Measurements from ENCODE around the gene GALNT1.
A peak's percentile ranks its signal among the peaks of the same experiment; 100 is the strongest.

Gene GALNT1

DNA sequence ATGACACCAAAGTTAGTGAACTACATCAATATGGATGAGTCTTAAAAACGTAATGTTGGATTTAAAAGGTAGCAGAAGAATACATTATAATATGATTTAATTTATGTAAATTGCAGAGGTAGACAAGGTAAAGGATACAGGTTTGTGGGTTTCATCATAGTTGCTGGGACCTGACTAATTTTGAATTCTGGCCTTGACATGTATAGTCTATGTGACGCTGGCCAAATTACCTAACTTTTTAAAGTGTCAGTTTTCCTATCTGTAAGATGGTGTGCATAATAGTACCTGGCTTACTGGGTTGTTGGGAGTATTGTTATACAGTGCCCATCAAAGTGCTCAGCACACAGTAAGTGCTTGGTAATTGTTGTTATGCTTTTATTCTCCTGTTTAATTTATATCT lies 34.5 kb downstream of the GALNT1 start:
- Histone ChIP-seq H3K9ac (no peak overlapping the region), H3K27ac (no peak overlapping the region), H4K20me1 (peaks cover 93% of the 10 kb centered on the region), H3K36me3 (peaks cover 8% of the 10 kb centered on the region; the same call in 1 of the 2 replicates), H3K4me1 (peaks cover 17% of the 10 kb centered on the region), H3K4me3 (no peak overlapping the region), H3K4me2 (peak overlapping the region; percentile 48), H3K27me3 (no peaks in the 10 kb centered on the region), H3K9me3 (0 out of 2 replicates have a peak, but pooled peaks cover 9% of the 10 kb centered on the region)
- TF ChIP-seq Cebpa-rat (IDR thresholded peaks at IDR 0.05): no peak

GRCh38 chr18:35616664-35617423 lies 35.3 kb downstream of the GALNT1 start:
- Histone ChIP-seq H3K27ac (no peak overlapping the region), H3K4me2 (peak overlapping the region; percentile 48), H3K9ac (no peak overlapping the region), H3K27me3 (no peaks in the 10 kb centered on the region), H4K20me1 (peaks cover 88% of the 10 kb centered on the region), H3K4me3 (no peak overlapping the region), H3K36me3 (peaks cover 11% of the 10 kb centered on the region; the same call in 1 of the 2 replicates), H3K4me1 (peaks cover 17% of the 10 kb centered on the region), H3K9me3 (0 out of 2 replicates have a peak, but pooled peaks cover 6% of the 10 kb centered on the region)
- TF ChIP-seq Cebpa-rat (IDR thresholded peaks at IDR 0.05): no peak

- H3K36me3 ChIP-seq: peaks cover 11% of the 10 kb centered on the region; the same call in 1 of the 2 replicates
- no peak overlapping the region for H3K27ac ChIP-seq
- H3K9me3 ChIP-seq: peaks cover 12% of the 10 kb centered on the region
- H4K20me1 ChIP-seq: peaks cover 85% of the 10 kb centered on the region
- peaks cover 17% of the 10 kb centered on the region for H3K4me1 ChIP-seq
- H3K27me3 ChIP-seq: no peaks in the 10 kb centered on the region
- no peak overlapping the region for H3K4me3 ChIP-seq
- no peak overlapping the region for H3K4me2 ChIP-seq
- no peak overlapping the region for H3K9ac ChIP-seq
- no peak for TF ChIP-seq Cebpa-rat (IDR thresholded peaks at IDR 0.05)
These were observed 36.3 kb downstream of the GALNT1 start for GRCh38 chr18:35617865-35618264.

DNA sequence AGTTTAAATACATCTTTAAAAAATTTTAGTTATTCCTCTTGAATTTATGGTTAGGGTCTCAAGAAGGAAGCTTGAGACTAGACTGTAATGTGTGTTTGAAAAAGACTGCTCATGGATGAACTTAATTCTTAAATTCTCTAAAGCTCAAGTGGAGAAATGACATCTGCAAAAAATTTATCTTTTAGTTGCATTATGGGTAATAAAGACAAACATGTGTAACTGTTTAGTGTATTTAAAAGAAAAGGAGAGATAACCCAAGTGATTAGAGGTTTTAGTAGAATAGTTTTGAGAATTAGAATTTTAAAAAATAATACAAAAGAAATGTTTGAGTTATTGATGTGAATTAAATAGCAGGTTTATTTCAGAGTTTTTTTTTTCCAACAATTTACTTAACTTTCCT lies 36.7 kb downstream of the GALNT1 start:
- Histone ChIP-seq H3K27me3 (no peaks in the 10 kb centered on the region), H3K4me1 (peaks cover 17% of the 10 kb centered on the region), H3K4me3 (no peak overlapping the region), H3K36me3 (peaks cover 11% of the 10 kb centered on the region; the same call in 1 of the 2 replicates), H3K4me2 (no peak overlapping the region), H3K27ac (no peak overlapping the region), H4K20me1 (peaks cover 81% of the 10 kb centered on the region), H3K9me3 (peaks cover 16% of the 10 kb centered on the region), H3K9ac (no peak overlapping the region)
- no peak for TF ChIP-seq Cebpa-rat (IDR thresholded peaks at IDR 0.05)

GRCh38 chr18:35618696-35619095 lies 37.2 kb downstream of the GALNT1 start:
- no peak overlapping the region for H3K4me3 ChIP-seq
- peaks cover 20% of the 10 kb centered on the region for H3K4me1 ChIP-seq
- no peak overlapping the region for H3K4me2 ChIP-seq
- peaks cover 77% of the 10 kb centered on the region for H4K20me1 ChIP-seq
- TF ChIP-seq Cebpa-rat (IDR thresholded peaks at IDR 0.05): no peak
- H3K9me3 ChIP-seq: peaks cover 20% of the 10 kb centered on the region
- H3K36me3 ChIP-seq: peaks cover 11% of the 10 kb centered on the region; the same call in 1 of the 2 replicates
- H3K27me3 ChIP-seq: no peaks in the 10 kb centered on the region
- no peak overlapping the region for H3K27ac ChIP-seq
- no peak overlapping the region for H3K9ac ChIP-seq

DNA sequence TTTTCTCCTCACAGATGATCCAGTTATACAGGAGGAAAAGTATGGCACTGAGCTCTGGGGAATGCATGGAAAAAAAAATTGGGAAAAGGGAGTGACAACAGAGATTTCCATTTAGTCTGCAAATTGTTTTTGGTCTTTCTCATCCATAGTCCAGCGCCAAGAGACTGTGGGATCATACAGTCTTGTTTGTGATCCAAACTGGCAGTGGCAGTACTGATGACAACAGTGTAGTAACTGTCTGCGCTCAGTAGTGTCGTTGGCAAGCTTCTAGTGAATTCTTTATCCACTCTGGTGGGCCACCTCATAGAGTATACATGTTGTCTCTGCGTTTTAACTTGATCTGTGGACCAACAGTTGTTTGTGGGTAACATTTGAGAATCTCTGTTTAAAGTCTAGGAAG lies 37.9 kb downstream of the GALNT1 start:
- Histone ChIP-seq H3K27me3 (no peaks in the 10 kb centered on the region), H3K4me3 (no peak overlapping the region), H3K4me1 (peaks cover 25% of the 10 kb centered on the region), H3K9me3 (peaks cover 27% of the 10 kb centered on the region), H3K27ac (no peak overlapping the region), H3K9ac (no peak overlapping the region), H3K36me3 (peaks cover 15% of the 10 kb centered on the region), H3K4me2 (no peak overlapping the region), H4K20me1 (peaks cover 69% of the 10 kb centered on the region)
- TF ChIP-seq Cebpa-rat (IDR thresholded peaks at IDR 0.05): no peak

GRCh38 chr18:35619941-35620340 lies 38.4 kb downstream of the GALNT1 start:
- Histone ChIP-seq H3K27ac (no peak overlapping the region), H4K20me1 (peaks cover 66% of the 10 kb centered on the region), H3K9ac (no peak overlapping the region), H3K27me3 (no peaks in the 10 kb centered on the region), H3K9me3 (peaks cover 30% of the 10 kb centered on the region), H3K4me3 (no peak overlapping the region), H3K4me1 (peaks cover 25% of the 10 kb centered on the region), H3K4me2 (no peak overlapping the region), H3K36me3 (peaks cover 17% of the 10 kb centered on the region)
- TF ChIP-seq Cebpa-rat (IDR thresholded peaks at IDR 0.05): no peak

DNA sequence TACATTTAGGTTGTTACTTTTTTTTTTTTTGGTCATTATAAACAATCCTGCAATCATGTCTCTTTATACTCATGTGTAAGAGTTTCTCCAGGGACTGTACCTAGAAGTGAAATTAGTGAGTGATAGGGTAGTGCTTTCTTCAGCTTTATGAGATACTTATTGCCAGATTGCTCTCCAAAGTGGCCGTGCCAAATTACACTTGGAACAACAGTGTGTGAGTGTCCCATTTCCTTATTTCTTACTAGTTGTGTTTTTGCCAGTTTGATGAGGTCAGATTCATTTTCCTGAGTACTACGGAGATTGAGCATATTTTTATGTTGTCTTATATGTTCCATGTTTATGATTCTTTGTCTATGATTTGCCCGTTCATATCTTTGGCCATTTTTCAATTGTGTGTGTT lies 39.2 kb downstream of the GALNT1 start:
- Histone ChIP-seq H3K27ac (no peak overlapping the region), H3K4me2 (no peak overlapping the region), H3K27me3 (no peaks in the 10 kb centered on the region), H3K9ac (no peak overlapping the region), H3K4me3 (no peak overlapping the region), H3K9me3 (peaks cover 38% of the 10 kb centered on the region), H4K20me1 (peaks cover 57% of the 10 kb centered on the region), H3K36me3 (peaks cover 26% of the 10 kb centered on the region), H3K4me1 (peaks cover 22% of the 10 kb centered on the region)
- no peak for TF ChIP-seq Cebpa-rat (IDR thresholded peaks at IDR 0.05)

DNA sequence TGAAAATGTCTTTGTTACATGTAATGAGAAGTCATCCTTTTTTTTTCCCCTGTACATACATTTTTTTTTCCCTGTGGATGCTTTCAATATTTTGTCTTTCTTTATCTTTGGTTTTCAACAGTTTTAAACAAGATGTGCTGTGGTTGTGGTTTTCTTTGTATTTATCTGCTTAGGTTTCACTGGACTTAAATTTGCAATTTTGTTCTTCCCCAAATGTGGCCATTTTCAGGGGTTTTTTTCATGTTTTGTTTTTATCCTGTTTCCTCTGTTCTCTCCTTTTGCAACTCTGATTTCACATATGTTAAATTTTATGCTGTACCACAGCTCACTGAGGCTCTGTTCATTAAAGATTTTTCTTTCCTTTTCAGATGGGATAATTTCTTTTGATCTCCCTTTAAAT lies 41.7 kb downstream of the GALNT1 start:
- no peak for TF ChIP-seq Cebpa-rat (IDR thresholded peaks at IDR 0.05)
- no peak overlapping the region for H3K9ac ChIP-seq
- peaks cover 50% of the 10 kb centered on the region for H3K36me3 ChIP-seq
- no peaks in the 10 kb centered on the region for H3K27me3 ChIP-seq
- peaks cover 8% of the 10 kb centered on the region; the same call in 1 of the 2 replicates for H3K4me1 ChIP-seq
- peaks cover 33% of the 10 kb centered on the region for H4K20me1 ChIP-seq
- H3K4me2 ChIP-seq: no peak overlapping the region
- H3K9me3 ChIP-seq: peaks cover 63% of the 10 kb centered on the region
- no peak overlapping the region for H3K4me3 ChIP-seq
- H3K27ac ChIP-seq: no peak overlapping the region

DNA sequence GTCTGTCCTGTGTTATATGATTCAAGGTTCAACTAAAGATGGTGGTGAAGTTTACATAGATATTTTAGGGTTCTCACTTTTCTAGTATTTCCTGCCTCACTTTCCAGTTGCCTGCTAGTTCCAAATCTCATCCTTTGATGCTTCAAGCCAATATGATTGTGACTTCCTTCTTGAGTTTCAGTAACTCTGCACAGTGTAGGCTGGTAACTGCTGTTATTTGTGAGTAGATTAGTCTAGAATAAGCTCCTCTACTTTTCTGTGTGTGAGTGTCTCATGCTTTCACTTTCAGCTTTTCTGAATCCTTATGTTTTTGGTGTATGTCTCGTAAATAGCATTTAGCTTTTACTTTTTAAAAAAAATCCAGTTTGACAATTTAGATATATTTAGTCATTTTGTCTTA lies 42.6 kb downstream of the GALNT1 start:
- no peak overlapping the region for H3K27ac ChIP-seq
- peaks cover 26% of the 10 kb centered on the region for H4K20me1 ChIP-seq
- H3K27me3 ChIP-seq: no peaks in the 10 kb centered on the region
- peaks cover 8% of the 10 kb centered on the region; the same call in 1 of the 2 replicates for H3K4me1 ChIP-seq
- 0 out of 2 replicates have a peak overlapping the region, but pooled peaks have one; percentile 3 for H3K4me3 ChIP-seq
- peak overlapping the region; percentile 2; the same call in 1 of the 2 replicates for H3K4me2 ChIP-seq
- TF ChIP-seq Cebpa-rat (IDR thresholded peaks at IDR 0.05): no peak
- no peak overlapping the region for H3K9ac ChIP-seq
- H3K36me3 ChIP-seq: peaks cover 55% of the 10 kb centered on the region
- peaks cover 68% of the 10 kb centered on the region for H3K9me3 ChIP-seq

All from BLaER1 (cell line).